Tibial nerve (tissue), 4 donors: Measurements from ENCODE around the gene S100A1. TPM values are rescaled to one million over a fixed set of nuclear protein-coding genes. Genes with fewer than 3 reads are reported as not detected.

ENCODE experiments used
- DNase-seq, 2 donors: peaks; one replicate each; pipeline ENCODE4 v3.0.0-alpha.2; 2019; ENCODE audit warnings: low spot score in 2 of 2
- H3K27ac ChIP-seq, 4 donors: fragments of 200-600 bp; sonication (generic) in 3 of 4; one replicate each; pipeline ENCODE4 v1.5.1; 2017 to 2019; ENCODE audit warnings: mild to moderate bottlenecking in 1 of 4
- H3K27me3 ChIP-seq, 2 donors: fragments of 200-600 bp; sonication (generic) in 1 of 2; one replicate each; pipeline versions ENCODE4 v1.5.1 to v1.6.0; 2017 to 2019
- H3K36me3 ChIP-seq, 3 donors: fragments of 200-600 bp; sonication (generic); one replicate each; pipeline ENCODE4 v1.5.1; 2018 to 2019
- H3K4me1 ChIP-seq, 4 donors: fragments of 200-600 bp; sonication (generic) in 3 of 4; one replicate each; pipeline ENCODE4 v1.5.1; 2017 to 2019
- H3K4me3 ChIP-seq, 4 donors: fragments of 200-600 bp; sonication (generic) in 3 of 4; one replicate each; pipeline ENCODE4 v1.5.1; 2017 to 2019; ENCODE audit warnings: mild to moderate bottlenecking in 1 of 4, moderate library complexity in 1 of 4
- H3K9me3 ChIP-seq, 4 donors: fragments of 200-600 bp; sonication (generic) in 3 of 4; one replicate each; pipeline ENCODE4 v1.5.1; 2017 to 2019
- EP300 ChIP-seq, 2 donors: sonication (generic); formaldehyde crosslinking; IDR thresholded peaks; one replicate each; pipeline ENCODE4 v1.6.1; 2017; ENCODE audit warnings: antibody characterized with exemption in 2 of 2, mild to moderate bottlenecking in 1 of 2
- POLR2A ChIP-seq, 2 donors: fragments of 450-650 bp; IDR thresholded peaks; one replicate each; pipeline ENCODE4 v1.6.1; 2017; ENCODE audit warnings: antibody characterized with exemption in 2 of 2, mild to moderate bottlenecking in 2 of 2, moderate library complexity in 2 of 2
- WGBS, 2 donors: methylation state at CpG; one replicate each; pipeline ENCODE4 v1.1.5; 2018; 5-methylcytosine and 5-hydroxymethylcytosine counted together
- total RNA-seq, 4 donors: library from RNA; depleted of rRNA; stranded (reverse); fragments of >200 nt; gene quantifications; one replicate each; pipeline ENCODE4 v1.1.0, GENCODE V29; 2016
- TF ChIP-seq, protein P1 (sequence below), 5 experiments: fragments of 200-600 bp in 3 of 5; fragments of 450-650 bp in 2 of 5; sonication (generic) in 3 of 5; IDR thresholded peaks; one replicate each; pipeline ENCODE4 v1.5.1; 2016 to 2019; ENCODE audit warnings: antibody characterized with exemption in 5 of 5, mild to moderate bottlenecking in 3 of 5, moderate library complexity in 2 of 5

S100A1 gene
- total RNA-seq, 4 donors from 2014 or later, result 41.4 to 102 (median 69.2) TPM

DNA sequence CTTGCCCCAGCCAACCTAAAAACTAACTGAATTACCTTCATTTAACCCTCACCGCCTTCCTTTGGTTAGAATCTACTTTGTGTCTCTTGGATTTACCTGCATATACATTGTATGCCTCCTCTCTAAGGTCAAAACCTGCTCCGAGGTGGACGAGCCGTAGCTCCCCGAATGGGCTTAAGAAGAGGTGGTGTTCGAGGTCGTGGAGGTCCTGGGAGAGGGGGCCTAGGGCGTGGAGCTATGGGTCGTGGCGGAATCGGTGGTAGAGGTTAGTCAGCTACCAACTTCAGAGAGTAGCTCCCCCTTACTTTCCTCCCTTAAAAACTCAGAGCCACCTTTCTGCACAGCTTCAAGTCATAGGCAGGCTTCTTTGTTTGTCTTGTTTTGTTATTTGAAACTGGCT lies 14.9 kb downstream of the S100A1 start:
- Histone ChIP-seq H3K36me3 (peaks cover 0 to 89% (median 23%) of the 10 kb centered on the region in 3 donors), H3K4me1 (peaks cover 0 to 57% (median 2%) of the 10 kb centered on the region in 4 donors), H3K27me3 (no peaks in the 10 kb centered on the region), H3K9me3 (no peaks in the 10 kb centered on the region), H3K27ac (peak overlapping the region in 1 of 4 donors; percentile 32), H3K4me3 (no peak overlapping the region)
- WGBS, 2 donors, result 87% methylated on average over 11 of the region's 11 CpGs
- TF ChIP-seq, protein P1, sequence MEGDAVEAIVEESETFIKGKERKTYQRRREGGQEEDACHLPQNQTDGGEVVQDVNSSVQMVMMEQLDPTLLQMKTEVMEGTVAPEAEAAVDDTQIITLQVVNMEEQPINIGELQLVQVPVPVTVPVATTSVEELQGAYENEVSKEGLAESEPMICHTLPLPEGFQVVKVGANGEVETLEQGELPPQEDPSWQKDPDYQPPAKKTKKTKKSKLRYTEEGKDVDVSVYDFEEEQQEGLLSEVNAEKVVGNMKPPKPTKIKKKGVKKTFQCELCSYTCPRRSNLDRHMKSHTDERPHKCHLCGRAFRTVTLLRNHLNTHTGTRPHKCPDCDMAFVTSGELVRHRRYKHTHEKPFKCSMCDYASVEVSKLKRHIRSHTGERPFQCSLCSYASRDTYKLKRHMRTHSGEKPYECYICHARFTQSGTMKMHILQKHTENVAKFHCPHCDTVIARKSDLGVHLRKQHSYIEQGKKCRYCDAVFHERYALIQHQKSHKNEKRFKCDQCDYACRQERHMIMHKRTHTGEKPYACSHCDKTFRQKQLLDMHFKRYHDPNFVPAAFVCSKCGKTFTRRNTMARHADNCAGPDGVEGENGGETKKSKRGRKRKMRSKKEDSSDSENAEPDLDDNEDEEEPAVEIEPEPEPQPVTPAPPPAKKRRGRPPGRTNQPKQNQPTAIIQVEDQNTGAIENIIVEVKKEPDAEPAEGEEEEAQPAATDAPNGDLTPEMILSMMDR (IDR thresholded peaks at IDR 0.05), result no peak
- TF ChIP-seq EP300 (IDR thresholded peaks at IDR 0.05) (no peak), POLR2A (IDR thresholded peaks at IDR 0.05) (no peak)
- DNase-seq, result no peak

DNA sequence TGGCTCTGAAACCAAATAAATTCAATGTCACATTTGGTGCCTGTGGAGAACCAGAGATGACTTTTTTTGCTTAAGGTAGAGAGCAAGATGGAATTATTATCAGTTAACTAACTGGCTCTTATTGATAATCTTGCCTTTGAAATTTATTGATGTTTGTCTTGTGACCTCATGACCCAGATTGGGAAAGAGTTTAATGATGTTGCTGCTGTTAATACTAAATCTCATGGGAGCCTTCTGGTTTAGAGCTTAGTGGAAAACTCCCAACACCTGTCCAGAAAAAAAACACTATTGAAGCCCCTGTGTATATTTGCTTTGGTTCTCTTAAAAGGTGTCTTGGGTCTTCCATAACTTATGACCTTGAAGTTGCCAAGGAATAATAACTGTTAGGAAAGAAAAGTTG lies 15.6 kb downstream of the S100A1 start:
- TF ChIP-seq EP300 (IDR thresholded peaks at IDR 0.05) (no peak), POLR2A (IDR thresholded peaks at IDR 0.05) (no peak)
- TF ChIP-seq, protein P1 (IDR thresholded peaks at IDR 0.05), result no peak
- Histone ChIP-seq H3K27ac (peak overlapping the region in 2 of 4 donors; percentile 32 to 59), H3K9me3 (no peaks in the 10 kb centered on the region), H3K27me3 (no peaks in the 10 kb centered on the region), H3K4me3 (no peak overlapping the region), H3K36me3 (peaks cover 0 to 81% (median 20%) of the 10 kb centered on the region in 3 donors), H3K4me1 (peaks cover 0 to 58% (median 2%) of the 10 kb centered on the region in 4 donors)
- DNase-seq, result no peak

DNA sequence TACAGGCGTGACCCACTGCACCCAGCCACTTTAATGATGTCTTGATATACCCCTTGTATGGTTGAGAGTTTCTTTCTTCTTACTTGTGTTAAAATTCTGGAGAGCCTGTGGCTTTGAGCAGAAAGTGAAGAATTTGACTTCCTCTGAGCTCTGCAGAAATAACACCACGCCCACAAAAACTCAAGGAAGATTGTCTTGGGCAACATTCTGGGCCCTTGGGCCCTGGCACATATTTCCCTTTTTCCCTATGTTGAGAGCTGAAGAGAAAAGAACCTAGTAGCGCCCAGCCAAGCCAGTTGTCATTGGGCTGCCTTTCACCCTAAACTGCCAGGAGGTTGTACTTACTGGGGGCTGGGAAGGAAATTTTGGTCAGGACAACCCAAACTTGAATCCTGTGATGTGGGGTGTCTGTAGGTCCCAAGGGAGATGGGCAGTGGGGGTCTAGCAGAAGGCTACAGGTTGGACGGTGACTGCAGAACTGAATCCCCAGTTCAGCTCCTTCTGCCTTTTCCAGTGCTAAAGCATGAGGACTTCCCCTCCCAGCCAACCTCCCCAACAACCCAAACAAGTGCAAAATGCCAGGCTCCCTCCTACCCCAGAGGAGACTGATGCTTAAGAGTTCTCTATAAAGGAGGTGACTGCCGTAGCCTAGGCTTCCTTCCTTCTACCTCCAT lies 18.6 kb downstream of the S100A1 start:
- Histone ChIP-seq H3K27ac (peak overlapping the region in 2 of 4 donors; percentile 26 to 29), H3K27me3 (no peaks in the 10 kb centered on the region), H3K4me1 (peaks cover 0 to 46% (median 2%) of the 10 kb centered on the region in 4 donors), H3K9me3 (no peaks in the 10 kb centered on the region), H3K36me3 (peaks cover 0 to 51% (median 9%) of the 10 kb centered on the region in 3 donors), H3K4me3 (no peak overlapping the region)
- DNase-seq, result no peak
- WGBS, 2 donors, result 72 to 85% methylated on average over 5 of the region's 5 CpGs
- peak in 1 of 2 donors; percentile 11 for TF ChIP-seq EP300 (IDR thresholded peaks at IDR 0.05)
- TF ChIP-seq, protein P1 (IDR thresholded peaks at IDR 0.05), result no peak
- TF ChIP-seq POLR2A (IDR thresholded peaks at IDR 0.05), result no peak

DNA sequence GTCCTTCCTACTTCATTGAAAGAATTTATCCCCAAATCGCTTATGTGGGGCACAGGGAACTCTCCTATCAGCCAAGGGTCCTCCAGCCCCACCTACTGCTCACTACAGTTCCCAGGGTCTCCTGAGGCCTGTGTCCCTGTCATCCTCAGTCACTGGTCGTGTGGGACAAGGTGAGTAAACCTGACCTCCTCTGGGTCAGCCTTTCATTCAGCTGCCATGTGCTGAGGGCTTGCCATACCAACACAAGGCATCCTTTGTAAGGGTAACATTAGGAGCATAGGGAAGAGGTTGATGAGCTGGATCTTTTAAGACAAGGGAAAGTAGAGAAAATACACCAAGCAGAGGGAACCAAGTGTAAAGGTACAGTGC lies 19.1 kb downstream of the S100A1 start:
- H3K4me3 ChIP-seq, result no peak overlapping the region
- H3K9me3 ChIP-seq, result no peaks in the 10 kb centered on the region
- TF ChIP-seq POLR2A (IDR thresholded peaks at IDR 0.05) (no peak), EP300 (IDR thresholded peaks at IDR 0.05) (no peak)
- TF ChIP-seq, protein P1 (IDR thresholded peaks at IDR 0.05), result no peak
- H3K27me3 ChIP-seq, result no peaks in the 10 kb centered on the region
- H3K36me3 ChIP-seq, result peaks cover 0 to 46% (median 4%) of the 10 kb centered on the region in 3 donors
- H3K27ac ChIP-seq, result peak overlapping the region in 2 of 4 donors; percentile 25 to 61
- no peak for DNase-seq
- WGBS, 2 donors, result 24 to 45% methylated on average over 2 of the region's 2 CpGs
- peaks cover 0 to 41% (median 2%) of the 10 kb centered on the region in 4 donors for H3K4me1 ChIP-seq

DNA sequence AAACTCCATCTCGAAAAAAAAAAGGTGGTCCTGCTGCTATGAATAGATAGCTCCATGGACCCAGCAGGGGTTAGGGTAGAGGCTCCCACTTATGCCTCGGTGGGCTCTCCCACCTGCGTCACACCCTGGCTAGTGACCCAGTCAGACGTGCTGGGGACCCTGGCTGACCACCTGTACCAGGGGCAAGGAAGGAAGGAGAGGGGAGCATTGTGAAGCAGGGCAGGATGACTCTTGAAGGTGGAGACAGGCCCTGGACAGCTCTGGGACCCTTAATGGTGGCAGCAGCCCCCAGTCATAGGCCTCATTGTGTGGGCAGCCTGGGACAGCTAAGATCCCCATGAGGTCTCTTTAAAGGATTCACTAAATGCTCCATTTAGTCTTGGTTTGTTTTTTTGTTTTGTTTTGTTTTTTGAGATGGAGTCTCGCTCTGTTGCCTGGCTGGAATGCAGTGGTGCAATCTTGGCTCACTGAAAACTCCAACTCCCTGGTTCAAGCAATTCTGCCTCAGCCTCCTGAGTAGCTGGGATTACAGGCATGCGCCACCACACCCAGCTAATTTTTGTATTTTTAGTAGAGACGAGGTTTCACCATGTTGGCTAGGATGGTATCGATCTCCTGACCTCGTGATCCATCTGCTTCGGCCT lies 19.9 kb downstream of the S100A1 start:
- no peaks in the 10 kb centered on the region for H3K9me3 ChIP-seq
- peaks cover 0 to 38% (median 0%) of the 10 kb centered on the region in 3 donors for H3K36me3 ChIP-seq
- whole genome bisulfite sequencing, 2 donors, result 80 to 84% methylated on average over 10 of the region's 10 CpGs
- H3K27ac ChIP-seq, result peak overlapping the region in 3 of 4 donors; percentile 20 to 61 (median 22)
- TF ChIP-seq, protein P1 (IDR thresholded peaks at IDR 0.05), result no peak
- TF ChIP-seq POLR2A (IDR thresholded peaks at IDR 0.05) (no peak), EP300 (IDR thresholded peaks at IDR 0.05) (no peak)
- DNase-seq, result no peak
- H3K4me3 ChIP-seq, result no peak overlapping the region
- peaks cover 0 to 39% (median 2%) of the 10 kb centered on the region in 4 donors for H3K4me1 ChIP-seq
- H3K27me3 ChIP-seq, result no peaks in the 10 kb centered on the region
